EH (cell line): Measurements from ENCODE around the gene DNAAF3.

Experiments used
- DNase-seq: peaks from one replicate; pipeline ENCODE4 v3.0.0-alpha.2; 2015; ENCODE audit warnings: low read depth

DNAAF3 gene

GRCh38 chr19:55166530-55167268 lies at the start of gene DNAAF3:
DNAAF3 (minus strand) TSS chr19:55166613; CDS start chr19:55166413, 200 bp downstream.
- DNase-seq = peak; percentile 99

GRCh38 chr19:55213547-55213946 lies 47.1 kb upstream of the DNAAF3 start:
- no peak for DNase-seq

GRCh38 chr19:55212447-55212846 lies 46.0 kb upstream of the DNAAF3 start:
- no peak for DNase-seq

- DNase-seq = peak; percentile 97
Observed at GRCh38 chr19:55209693-55210472, 43.5 kb upstream of the DNAAF3 start.

GRCh38 chr19:55208880-55209692 lies 42.7 kb upstream of the DNAAF3 start, which contains the start of gene PTPRH:
PTPRH (minus strand) TSS chr19:55209501; CDS start chr19:55209433, 68 bp downstream.
- no peak for DNase-seq

GRCh38 chr19:55206664-55207500 lies 40.5 kb upstream of the DNAAF3 start:
- DNase-seq = peak; percentile 95

- peak; percentile 17 for DNase-seq
Observed at GRCh38 chr19:55202199-55202598, 35.8 kb upstream of the DNAAF3 start.

- no peak for DNase-seq
Observed at GRCh38 chr19:55199620-55200204, 33.3 kb upstream of the DNAAF3 start.

- DNase-seq = peak; percentile 15
Observed at GRCh38 chr19:55198651-55199050, 32.2 kb upstream of the DNAAF3 start.

- peak; percentile 26 for DNase-seq
Observed at GRCh38 chr19:55197528-55197927, 31.1 kb upstream of the DNAAF3 start.

GRCh38 chr19:55196803-55197202 lies 30.4 kb upstream of the DNAAF3 start:
- peak; percentile 28 for DNase-seq

- no peak for DNase-seq
Observed at GRCh38 chr19:55193481-55193880, 27.1 kb upstream of the DNAAF3 start.

GRCh38 chr19:55189403-55189835 lies 23.0 kb upstream of the DNAAF3 start:
- DNase-seq = peak; percentile 97

GRCh38 chr19:55188625-55189024 lies 22.2 kb upstream of the DNAAF3 start:
- DNase-seq = no peak

- DNase-seq = no peak
Observed at GRCh38 chr19:55186080-55186479, 19.7 kb upstream of the DNAAF3 start.

- no peak for DNase-seq
Observed at GRCh38 chr19:55181740-55182139, 15.3 kb upstream of the DNAAF3 start.

GRCh38 chr19:55179606-55180484 lies 13.4 kb upstream of the DNAAF3 start, which contains the start of gene SYT5:
SYT5 (minus strand) TSS chr19:55180289; CDS start chr19:55179041, 1,248 bp downstream.
- DNase-seq = peak; percentile 46

- DNase-seq = peak; percentile 88
Observed at GRCh38 chr19:55178781-55179599, 12.6 kb upstream of the DNAAF3 start.

GRCh38 chr19:55176076-55176475 lies 9.7 kb upstream of the DNAAF3 start:
- DNase-seq = no peak
